GOT3 (cell line): ENCODE results near the gene GPRC5D.

Source experiments
- DNase-seq: peaks from one replicate; lab custom pipeline; 2025; ENCODE audit warnings: mixed read lengths; lab: John Stamatoyannopoulos, UW

GPRC5D gene

GRCh38 chr12:12936983-12937491 lies 14.9 kb downstream of the GPRC5D start:
- no peak for DNase-seq

GRCh38 chr12:12934556-12934955 lies 17.4 kb downstream of the GPRC5D start:
- DNase-seq: no peak

GRCh38 chr12:12933742-12934141 lies 18.2 kb downstream of the GPRC5D start:
- no peak for DNase-seq

- DNase-seq: no peak
These were observed 21.2 kb downstream of the GPRC5D start for GRCh38 chr12:12930633-12931219.

GRCh38 chr12:12929696-12930095 lies 22.3 kb downstream of the GPRC5D start:
- no peak for DNase-seq

GRCh38 chr12:12927211-12928079 lies 24.5 kb downstream of the GPRC5D start:
- no peak for DNase-seq

- DNase-seq: no peak
These were observed 25.3 kb downstream of the GPRC5D start for GRCh38 chr12:12926571-12927071.

GRCh38 chr12:12925388-12925787 lies 26.6 kb downstream of the GPRC5D start:
- DNase-seq: no peak

GRCh38 chr12:12924169-12924568 lies 27.8 kb downstream of the GPRC5D start:
- DNase-seq: no peak

- DNase-seq: no peak
These were observed 29.0 kb downstream of the GPRC5D start for GRCh38 chr12:12922978-12923377.

- DNase-seq: peak; percentile 29
These were observed 29.8 kb downstream of the GPRC5D start for GRCh38 chr12:12922191-12922616.

GRCh38 chr12:12919666-12920435 lies 32.1 kb downstream of the GPRC5D start:
- DNase-seq: no peak

GRCh38 chr12:12918781-12919389 lies 33.1 kb downstream of the GPRC5D start:
- no peak for DNase-seq

- DNase-seq: no peak
These were observed 34.5 kb downstream of the GPRC5D start for GRCh38 chr12:12917517-12917916.

GRCh38 chr12:12916135-12916944 lies 35.6 kb downstream of the GPRC5D start:
- DNase-seq: peak; percentile 66

GRCh38 chr12:12915656-12916055 lies 36.3 kb downstream of the GPRC5D start:
- DNase-seq: no peak

- DNase-seq: no peak
These were observed 39.3 kb downstream of the GPRC5D start for GRCh38 chr12:12912711-12913110.

GRCh38 chr12:12909995-12910420 lies 42.0 kb downstream of the GPRC5D start:
- no peak for DNase-seq

GRCh38 chr12:12909228-12909994 lies 42.6 kb downstream of the GPRC5D start:
- DNase-seq: no peak

GRCh38 chr12:12908711-12909110 lies 43.3 kb downstream of the GPRC5D start:
- DNase-seq: no peak
